HG03060 (cell line): ENCODE results near the gene IL13.

Experiments used
- ATAC-seq: cut with Tn5 transposase; IDR thresholded peaks from one replicate; pipeline ENCODE4 v1.9.1; 2021; ENCODE audit warnings: low read depth, moderate number of reproducible peaks; ENCODE audit not compliant: unreplicated experiment

IL13 gene

GRCh38 chr5:132669455-132669820 is 11.5 kb downstream of the IL13 start:
- no peak for ATAC-seq

GRCh38 chr5:132669966-132670882 is 12.3 kb downstream of the IL13 start:
- ATAC-seq: no peak

GRCh38 chr5:132671000-132671399 is 13.0 kb downstream of the IL13 start:
- ATAC-seq: no peak

GRCh38 chr5:132673488-132673887 is 15.5 kb downstream of the IL13 start:
- no peak for ATAC-seq

- ATAC-seq: no peak
Measured at GRCh38 chr5:132673939-132674630, 16.1 kb downstream of the IL13 start, which contains the start of gene IL4. Gene IL4, plus strand, starts transcription at chr5:132673989. Its CDS starts 62 bp downstream, at chr5:132674051.

GRCh38 chr5:132674671-132675506 is 16.9 kb downstream of the IL13 start:
- peak; percentile 54 for ATAC-seq

- no peak for ATAC-seq
Measured at GRCh38 chr5:132675936-132676689, 18.1 kb downstream of the IL13 start.

GRCh38 chr5:132677191-132677590 is 19.2 kb downstream of the IL13 start:
- no peak for ATAC-seq

- ATAC-seq: no peak
Measured at GRCh38 chr5:132677682-132678400, 19.9 kb downstream of the IL13 start.

GRCh38 chr5:132678735-132679134 is 20.8 kb downstream of the IL13 start:
- no peak for ATAC-seq

- no peak for ATAC-seq
Measured at GRCh38 chr5:132679166-132679565, 21.2 kb downstream of the IL13 start.

GRCh38 chr5:132679717-132680380 is 21.9 kb downstream of the IL13 start:
- ATAC-seq: no peak

- ATAC-seq: no peak
Measured at GRCh38 chr5:132680780-132681475, 23.0 kb downstream of the IL13 start.

GRCh38 chr5:132681476-132681831 is 23.5 kb downstream of the IL13 start:
- no peak for ATAC-seq

- ATAC-seq: no peak
Measured at GRCh38 chr5:132681983-132682382, 24.0 kb downstream of the IL13 start.

GRCh38 chr5:132684491-132684890 is 26.5 kb downstream of the IL13 start:
- no peak for ATAC-seq

GRCh38 chr5:132684922-132685720 is 27.1 kb downstream of the IL13 start:
- no peak for ATAC-seq

GRCh38 chr5:132686193-132686592 is 28.2 kb downstream of the IL13 start:
- ATAC-seq: no peak
